ENCODE results near the gene EGLN3. TPM values are rescaled to one million over a fixed set of nuclear protein-coding genes. Genes with fewer than 3 reads are reported as not detected.
"Not testable (repeated sequence)": the region's sequence is repeated elsewhere in the genome, so short reads cannot be mapped to it uniquely, and the experiment has no call there.

EGLN3 gene
- total RNA-seq, 1 donor from 2014 or later, result 0.64 TPM

- DNase-seq (ENCODE audit: low read depth in 2 of 2), result not testable (repeated sequence)
These were observed 11.6 kb upstream of the EGLN3 start for GRCh38 chr14:33962466-33962865.

GRCh38 chr14:33962016-33962415 is 11.1 kb upstream of the EGLN3 start:
- no peak for DNase-seq (ENCODE audit: low read depth in 2 of 2)

DNA sequence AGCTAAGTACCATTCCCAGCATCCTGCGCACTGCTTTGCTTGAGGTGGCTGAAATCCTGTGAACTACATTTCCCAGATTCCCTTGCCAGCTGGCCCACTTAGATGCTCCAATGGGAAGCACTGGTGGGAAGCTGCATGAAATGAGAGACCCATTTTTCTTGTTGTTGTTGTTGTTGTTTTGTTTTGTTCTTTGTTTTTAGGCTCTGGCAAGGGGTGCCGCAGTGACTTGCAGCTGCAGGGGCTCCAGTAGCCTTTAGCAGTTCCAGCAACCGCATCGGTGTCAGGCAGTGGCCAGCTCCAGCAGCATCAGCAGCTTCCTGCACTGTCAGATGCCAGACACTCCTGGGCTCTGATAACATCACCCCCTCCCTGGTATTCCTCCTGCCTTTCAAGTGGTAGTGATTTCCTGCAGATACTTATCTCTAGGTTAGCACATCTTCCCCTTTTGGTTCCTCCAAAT is 8.8 kb upstream of the EGLN3 start:
- no peak for DNase-seq (ENCODE audit: low read depth in 2 of 2)

DNA sequence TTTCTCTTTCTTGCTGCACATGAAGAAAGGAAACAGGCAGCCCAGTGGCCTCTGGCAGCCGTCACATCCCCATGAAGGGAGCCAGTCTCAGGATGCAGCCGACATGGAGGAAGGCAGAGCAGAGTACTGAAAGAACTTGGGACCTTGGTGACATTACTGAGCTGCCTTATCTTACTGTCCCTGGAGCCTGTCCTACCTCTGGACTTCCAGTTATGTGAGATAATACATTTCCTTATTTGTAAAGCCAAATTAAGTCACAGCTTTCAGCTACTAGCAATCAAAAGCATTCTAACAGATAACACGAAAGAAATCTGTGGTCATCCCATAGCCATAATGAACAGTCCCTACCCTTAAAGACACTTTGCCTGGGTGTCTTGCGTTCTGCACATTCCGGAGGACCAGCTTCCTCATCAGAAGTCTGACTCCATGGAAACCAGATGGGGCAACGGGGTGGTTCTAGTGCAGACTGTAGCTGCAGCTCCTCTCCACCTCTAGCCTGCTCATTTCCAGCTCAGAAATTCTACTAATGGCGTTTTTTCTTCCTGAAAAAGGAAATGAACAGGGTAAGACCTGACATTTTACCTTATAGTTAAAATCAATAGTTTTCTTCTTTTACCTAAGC is 7.8 kb upstream of the EGLN3 start:
- DNase-seq (ENCODE audit: low read depth in 2 of 2), result no peak

- no peak for DNase-seq (ENCODE audit: low read depth in 2 of 2)
These were observed 7.1 kb upstream of the EGLN3 start for GRCh38 chr14:33957993-33958392.

GRCh38 chr14:33957299-33957698 is 6.4 kb upstream of the EGLN3 start:
- no peak for DNase-seq (ENCODE audit: low read depth in 2 of 2)

DNA sequence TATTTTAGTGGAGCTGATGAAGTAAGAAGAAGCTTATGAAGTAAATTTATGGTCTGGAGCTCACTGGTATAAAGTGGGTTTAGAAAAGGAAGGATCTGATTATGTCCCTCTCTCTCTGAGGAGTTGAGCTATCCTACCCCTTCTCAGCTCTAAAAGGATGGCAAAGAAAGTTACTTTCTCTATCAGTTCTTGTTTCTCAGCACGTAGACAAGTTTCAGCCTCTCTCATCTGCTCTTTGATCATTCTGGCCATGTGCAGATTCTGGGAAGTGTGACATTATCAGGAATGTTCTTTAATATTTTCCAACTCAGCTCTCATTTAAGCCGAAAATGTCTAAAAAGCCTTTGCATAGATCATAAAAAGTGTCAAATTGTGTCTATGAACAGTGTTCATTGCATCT is 5.8 kb upstream of the EGLN3 start:
- no peak for DNase-seq (ENCODE audit: low read depth in 2 of 2)

- DNase-seq (ENCODE audit: low read depth in 2 of 2), result no peak
These were observed 3.2 kb upstream of the EGLN3 start for GRCh38 chr14:33954016-33954598.

DNA sequence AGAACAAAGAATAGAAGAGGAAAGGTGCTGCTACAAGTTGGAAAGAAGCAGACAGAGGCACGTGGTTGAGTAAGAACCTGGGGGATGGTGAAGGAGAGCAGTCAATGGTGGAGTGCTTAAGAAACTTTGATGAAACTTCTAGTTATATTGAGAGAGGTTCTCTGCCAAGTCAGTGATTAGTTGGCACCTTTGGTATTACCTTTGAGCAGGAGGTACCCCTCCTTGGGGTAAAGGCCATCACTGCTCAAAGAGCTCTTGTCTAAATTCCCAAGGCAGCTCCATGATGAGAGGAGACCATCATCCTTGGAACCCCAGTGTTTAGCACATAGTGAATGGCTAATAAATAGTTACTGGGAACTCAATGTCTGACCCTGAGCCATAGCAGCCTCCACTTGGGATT is 1.7 kb upstream of the EGLN3 start:
- no peak for DNase-seq (ENCODE audit: low read depth in 2 of 2)

DNA sequence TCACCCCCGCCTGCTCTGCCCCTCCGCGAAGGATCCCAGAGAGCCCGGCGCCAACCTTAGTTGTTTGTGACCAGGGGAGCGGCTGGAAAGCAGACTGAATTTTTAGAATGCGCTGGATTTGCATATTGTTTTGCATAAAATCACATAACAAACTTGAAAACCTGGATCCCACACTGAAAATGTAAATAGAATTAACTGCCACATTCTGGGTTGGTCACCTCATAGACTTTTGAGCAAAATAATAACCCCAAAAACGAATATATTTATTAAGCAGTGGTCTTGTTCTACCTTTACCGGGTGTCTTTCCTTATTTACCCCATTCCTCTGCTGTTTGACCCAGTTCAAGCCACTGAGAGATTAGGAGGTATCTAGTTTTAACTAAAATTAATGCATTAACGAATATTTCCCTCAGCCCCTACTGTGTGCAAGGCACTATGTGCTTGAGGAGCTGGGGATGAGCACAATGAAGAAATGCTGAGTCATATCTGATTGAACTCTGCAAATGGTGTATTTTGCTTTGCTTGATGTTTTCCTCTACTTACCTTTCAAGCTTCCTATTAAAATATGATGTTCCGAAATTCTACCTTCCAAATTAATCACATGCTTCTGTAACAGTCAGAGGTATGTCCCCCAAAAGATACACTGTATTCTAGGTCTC is 438 bp upstream of the EGLN3 start:
- DNase-seq (ENCODE audit: low read depth in 2 of 2), result no peak

DNA sequence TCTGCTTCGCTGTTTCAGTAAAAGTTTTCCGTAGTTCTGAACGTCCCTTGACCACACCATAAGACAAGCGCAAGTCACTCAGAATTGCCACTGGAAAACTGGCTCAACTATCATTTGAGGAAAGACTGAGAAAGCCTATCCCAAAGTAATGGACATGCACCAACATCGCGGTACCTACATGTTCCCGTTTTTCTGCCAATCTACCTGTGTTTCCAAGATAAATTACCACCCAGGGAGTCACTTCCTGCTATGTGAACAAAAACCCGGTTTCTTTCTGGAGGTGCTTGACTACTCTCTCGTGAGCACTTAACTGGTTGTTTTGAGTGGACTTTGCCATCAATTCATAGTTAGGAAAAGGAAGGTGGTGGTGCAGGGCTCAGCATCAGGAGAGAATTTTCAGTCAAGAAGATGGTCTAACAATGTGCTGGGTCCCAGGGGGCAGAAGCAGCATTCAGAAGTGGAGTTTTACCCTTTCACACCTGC is 1.4 kb downstream of the EGLN3 start:
- no peak for DNase-seq (ENCODE audit: low read depth in 2 of 2)

DNA sequence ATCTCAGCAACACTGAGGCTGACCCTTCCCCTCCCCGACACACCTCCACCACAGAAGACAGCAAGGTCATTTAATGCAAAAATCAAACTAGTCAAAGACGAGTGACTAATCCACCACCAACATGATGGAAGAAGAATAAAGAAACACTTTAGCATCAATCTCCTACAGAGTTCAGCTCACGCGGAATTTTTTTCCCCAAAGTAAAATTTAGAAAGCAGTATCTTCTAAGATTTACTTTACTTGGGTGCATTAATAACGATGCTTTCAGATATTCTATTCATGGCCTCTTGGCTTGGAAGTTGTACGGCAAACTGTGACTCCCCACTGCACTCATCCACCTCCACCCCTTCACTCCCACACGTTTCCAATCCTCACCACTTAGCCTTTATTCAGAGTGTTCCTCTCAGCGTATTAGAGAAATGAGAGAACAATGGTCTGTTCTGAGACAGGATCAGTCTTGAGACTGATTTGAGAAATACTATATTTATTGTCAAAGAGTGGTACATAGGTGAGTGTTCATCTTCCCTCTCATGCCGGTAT is 1.9 kb downstream of the EGLN3 start:
- no peak for DNase-seq (ENCODE audit: low read depth in 2 of 2)

- no peak for DNase-seq (ENCODE audit: low read depth in 2 of 2)
These were observed 2.6 kb downstream of the EGLN3 start for GRCh38 chr14:33948145-33948868.

GRCh38 chr14:33946679-33947476 is 4.0 kb downstream of the EGLN3 start:
- no peak for DNase-seq (ENCODE audit: low read depth in 2 of 2)

GRCh38 chr14:33945210-33946088 is 5.4 kb downstream of the EGLN3 start:
- DNase-seq (ENCODE audit: low read depth in 2 of 2), result no peak

DNA sequence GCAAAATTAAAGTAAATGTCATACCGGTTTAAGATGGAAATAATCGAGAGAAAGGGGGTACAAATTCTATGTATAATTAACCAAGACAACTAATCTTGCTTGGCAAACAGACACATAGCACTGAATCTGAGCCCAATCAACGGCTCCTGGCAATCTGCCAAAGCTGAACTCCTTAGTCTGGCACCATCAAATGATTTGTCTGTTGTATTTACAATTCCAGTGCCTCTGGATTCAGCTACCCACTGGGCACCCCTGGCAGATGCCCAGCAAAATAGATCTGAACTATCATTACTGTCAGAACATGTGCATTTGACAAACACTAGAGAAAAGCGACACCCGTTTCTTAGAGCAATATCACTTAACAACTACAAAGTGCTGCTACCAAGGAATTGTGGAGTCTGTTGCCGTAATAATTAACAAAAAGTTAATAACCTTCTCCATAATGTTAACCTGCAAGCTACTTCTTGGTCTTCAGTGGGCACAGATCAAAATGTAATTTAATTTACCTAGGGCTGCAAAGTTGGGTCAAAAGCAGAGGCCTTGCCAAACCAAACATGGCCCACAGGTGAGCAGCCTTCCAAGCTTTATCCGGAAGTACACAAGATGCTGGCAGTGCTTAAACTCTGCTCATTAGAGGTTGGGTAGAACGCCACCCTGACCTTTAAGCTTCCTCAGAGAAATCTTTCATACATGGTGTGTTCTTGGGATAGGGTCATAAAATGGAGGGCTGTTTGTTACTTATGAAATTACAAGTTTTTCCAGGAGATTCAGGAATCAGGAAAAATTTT is 7.6 kb downstream of the EGLN3 start:
- no peak for DNase-seq (ENCODE audit: low read depth in 2 of 2)

DNA sequence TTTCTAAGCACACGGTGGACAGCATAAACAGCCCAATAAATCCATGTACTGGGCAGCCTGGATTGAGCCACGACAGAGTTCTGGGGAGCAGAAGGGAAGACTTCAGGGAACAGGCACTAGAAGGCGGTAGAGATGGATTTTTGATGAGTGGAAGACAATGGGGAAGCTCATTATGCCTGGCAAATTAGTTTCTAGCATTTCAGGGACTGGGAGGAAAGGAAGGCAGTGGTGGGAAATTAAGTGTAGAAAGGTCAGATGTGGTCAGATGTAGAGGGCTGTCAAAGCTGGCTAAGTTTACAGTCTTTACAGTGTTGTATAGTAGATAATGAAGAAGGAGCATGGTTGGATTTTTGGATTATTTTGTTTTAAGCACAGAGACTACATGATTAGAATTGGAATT is 9.2 kb downstream of the EGLN3 start:
- DNase-seq (ENCODE audit: low read depth in 2 of 2), result no peak

GRCh38 chr14:33940561-33941011 is 10.3 kb downstream of the EGLN3 start:
- no peak for DNase-seq (ENCODE audit: low read depth in 2 of 2)

Measured in dermis microvascular lymphatic vessel endothelial cell (primary cell).